Stimulated activated CD4-positive, alpha-beta T cell treated with anti-CD3 and anti-CD28 coated beads, Interleukin-4, amount 100 ng/mL, for 4 hours (primary cell): Measurements from ENCODE around the gene HBD.
"Not testable (repeated sequence)": the region's sequence is repeated elsewhere in the genome, so short reads cannot be mapped to it uniquely, and the experiment has no call there.

Experiments used
- DNase-seq, 2 experiments: peaks; one replicate each; pipeline ENCODE4 v3.0.0-alpha.2; 2020

The HBD gene

DNA sequence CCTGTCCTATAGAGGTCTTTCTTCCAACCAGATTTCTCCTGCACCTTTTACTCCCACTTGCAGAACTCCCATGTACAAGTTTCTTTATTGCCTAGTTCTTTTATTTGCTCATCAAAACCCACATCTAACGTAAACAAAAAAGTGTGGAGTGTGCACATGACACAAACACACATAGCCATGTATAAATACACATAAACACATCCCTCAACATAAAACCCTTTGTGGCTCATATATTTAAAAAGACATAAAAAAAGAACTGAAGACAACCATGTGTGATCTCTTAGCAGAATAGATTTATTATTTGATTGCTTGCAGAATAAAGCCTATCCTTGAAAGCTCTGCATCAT, 18.6 kb upstream of the HBD start:
- no peak for DNase-seq

DNA sequence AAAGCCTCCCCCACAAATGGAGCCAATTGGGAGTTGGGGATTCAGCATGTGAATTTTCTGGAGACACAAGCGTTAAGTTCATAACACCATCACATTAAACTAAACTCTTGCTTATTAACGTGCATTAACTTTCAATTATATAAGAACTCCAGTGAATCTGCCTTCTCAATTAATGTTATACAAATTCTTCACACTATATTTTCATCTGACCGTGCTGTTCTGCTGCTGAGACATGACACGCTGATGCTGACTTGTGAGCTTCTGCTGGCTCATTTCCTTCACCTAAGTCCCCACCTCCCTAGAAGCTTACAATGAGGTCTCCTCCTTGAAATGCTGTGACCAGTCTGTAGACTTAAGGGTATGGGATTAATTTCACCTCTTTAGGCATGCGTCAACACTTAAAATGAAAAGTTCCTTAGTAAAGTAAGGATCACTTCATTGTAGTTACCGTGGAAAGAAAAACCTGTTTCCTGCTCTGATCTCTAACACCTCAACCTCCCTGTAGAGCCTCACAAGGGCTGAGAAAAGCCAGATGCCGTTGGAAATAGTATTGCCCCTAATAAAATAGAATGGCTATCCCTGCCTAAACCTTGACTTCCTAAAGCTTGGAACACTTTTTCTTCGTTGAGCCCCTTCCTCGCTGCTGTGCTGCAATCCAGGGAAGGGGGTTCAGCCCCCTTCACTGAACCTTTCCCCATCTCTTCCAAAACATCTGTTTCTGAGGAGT, 18.1 kb upstream of the HBD start:
- no peak for DNase-seq

DNA sequence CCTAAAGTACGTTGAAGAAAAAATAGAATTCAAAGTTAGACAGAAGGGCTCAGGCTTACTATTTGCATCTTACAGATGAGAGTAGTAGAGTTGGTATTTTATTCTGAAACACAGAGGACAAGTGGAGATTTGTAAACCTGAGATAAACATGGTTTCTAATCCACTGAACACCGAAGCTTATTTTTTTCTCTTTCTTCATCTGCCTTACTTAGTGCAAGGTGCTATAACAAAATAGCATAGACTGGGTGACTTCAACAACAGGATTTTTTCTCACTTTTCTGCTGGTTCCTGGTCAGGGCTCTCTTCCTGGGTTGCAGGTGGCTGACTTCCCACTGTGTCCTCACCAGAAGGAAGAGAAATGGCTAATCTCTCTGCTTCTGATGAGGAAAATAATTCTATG, 17.5 kb upstream of the HBD start:
- no peak for DNase-seq

DNA sequence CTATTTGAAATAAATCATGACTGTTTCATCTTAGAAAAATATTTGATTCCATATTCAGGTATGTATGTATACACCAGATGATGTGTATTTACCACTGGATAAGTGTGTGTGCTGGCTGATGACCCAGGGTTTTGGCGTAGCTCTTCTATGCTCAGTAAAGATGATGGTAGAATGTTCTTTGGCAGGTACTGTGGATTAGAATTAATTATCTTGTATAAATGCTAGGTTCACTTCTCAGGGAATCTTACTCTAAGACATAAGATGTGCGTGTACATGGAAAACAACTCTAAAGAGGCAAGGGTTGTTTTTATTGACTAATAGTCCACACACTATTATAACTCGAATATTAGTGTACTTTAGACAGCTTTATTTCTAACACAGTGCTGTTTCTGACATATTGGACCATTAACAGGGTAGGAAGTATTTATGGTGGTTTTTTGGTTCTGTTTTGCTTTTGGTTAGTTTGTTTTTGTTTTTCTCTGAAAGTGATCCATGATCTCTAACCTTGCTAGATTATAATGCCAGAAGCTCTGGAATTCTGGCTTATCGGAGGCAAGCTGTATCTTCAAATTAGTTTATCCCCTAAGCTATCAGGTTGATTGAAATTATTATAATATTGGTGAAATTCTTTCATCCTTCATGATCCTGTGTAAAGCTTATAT, 16.4 kb upstream of the HBD start:
- DNase-seq = no peak

DNA sequence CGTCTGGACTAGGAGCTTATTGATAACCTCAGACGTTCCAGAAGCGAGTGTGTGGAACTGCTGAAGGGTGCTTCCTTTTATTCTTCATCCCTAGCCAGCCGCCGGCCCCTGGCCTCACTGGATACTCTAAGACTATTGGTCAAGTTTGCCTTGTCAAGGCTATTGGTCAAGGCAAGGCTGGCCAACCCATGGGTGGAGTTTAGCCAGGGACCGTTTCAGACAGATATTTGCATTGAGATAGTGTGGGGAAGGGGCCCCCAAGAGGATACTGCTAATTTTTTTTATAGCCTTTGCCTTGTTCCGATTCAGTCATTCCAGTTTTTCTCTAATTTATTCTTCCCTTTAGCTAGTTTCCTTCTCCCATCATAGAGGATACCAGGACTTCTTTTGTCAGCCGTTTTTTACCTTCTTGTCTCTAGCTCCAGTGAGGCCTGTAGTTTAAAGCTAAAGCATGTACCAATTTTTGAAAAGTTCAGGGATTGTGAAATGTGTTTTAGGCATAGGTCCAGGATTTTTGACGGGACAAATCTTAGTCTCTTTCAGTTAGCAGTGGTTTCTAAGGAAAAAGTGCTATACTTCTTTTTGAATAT, 15.6 kb upstream of the HBD start, which contains the start of gene HBG1:
TSS of gene HBG1 (minus strand) at position 51 of the 590 bp plus-strand sequence. CDS start 53 bp downstream, outside the sequence.
- DNase-seq = not testable (repeated sequence)

DNA sequence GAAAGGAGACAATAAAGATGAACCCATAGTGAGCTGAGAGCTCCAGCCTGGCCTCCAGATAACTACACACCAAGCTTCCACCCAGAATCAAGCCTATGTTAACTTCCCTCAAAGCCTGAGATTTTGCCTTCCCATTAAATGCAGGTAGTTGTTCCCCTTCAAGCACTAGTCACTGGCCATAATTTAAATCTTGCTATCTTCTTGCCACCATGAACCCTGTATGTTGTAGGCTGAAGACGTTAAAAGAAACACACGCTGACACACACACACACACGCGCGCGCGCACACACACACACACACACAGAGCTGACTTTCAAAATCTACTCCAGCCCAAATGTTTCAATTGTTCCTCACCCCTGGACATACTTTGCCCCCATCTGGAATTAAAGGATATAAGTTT, 14.2 kb upstream of the HBD start:
- not testable (repeated sequence) for DNase-seq

DNA sequence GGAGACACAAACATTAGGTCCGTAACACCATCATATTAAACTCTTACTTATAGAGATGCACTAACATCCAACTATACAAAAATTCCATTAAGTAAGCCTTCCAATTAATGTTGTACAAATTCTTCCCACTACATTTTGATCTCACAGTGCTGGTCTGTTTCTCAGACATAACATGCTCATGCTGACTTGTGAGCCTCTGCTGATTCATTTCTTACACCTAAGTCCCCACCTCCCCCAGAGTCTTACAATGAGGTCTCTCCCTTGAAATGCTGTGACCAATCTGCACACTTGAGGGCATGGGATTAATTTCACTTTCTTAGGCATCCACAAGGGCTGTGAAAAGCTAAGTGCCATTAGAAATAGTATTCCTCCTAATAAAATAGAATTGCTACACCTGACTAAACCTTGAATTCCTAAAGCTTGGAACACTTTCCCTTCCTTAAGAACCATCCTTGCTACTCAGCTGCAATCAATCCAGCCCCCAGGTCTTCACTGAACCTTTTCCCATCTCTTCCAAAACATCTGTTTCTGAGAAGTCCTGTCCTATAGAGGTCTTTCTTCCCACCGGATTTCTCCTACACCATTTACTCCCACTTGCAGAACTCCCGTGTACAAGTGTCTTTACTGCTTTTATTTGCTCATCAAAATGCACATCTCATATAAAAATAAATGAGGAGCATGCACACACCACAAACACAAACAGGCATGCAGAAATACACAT, 13.3 kb upstream of the HBD start:
- no peak for DNase-seq

DNA sequence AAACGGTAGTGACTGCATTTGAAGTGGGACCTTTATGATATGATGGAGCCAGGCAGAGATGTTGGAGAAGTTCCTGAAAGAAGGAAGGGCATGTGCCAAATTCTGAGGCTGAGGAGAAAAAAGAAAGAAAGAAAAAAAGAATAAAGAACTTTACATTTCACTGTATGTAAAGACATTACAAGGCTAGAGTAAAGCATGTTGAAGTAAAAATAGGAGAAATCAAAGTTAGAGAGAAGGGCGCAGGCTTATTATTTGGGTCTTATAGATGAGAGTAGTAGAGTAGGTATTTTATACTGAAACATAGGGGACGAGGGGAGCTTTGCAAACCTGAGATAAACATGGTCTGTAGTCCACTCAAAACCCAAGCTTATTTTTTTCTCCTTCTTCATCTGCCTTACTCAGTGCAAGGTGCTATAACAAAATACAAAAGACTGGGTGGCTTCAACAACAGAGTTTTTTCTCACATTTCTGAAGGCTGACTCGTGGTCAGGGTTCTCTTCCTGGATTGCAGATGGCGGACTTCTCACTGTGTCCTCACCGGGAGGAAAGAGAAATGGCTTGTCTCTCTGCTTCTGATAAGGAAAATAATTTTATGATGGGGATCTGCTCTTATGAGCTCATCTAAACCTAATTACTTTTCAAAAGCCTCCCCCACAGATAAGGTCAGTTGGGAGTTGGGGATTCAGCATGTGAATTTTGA, 12.6 kb upstream of the HBD start:
- no peak for DNase-seq

DNA sequence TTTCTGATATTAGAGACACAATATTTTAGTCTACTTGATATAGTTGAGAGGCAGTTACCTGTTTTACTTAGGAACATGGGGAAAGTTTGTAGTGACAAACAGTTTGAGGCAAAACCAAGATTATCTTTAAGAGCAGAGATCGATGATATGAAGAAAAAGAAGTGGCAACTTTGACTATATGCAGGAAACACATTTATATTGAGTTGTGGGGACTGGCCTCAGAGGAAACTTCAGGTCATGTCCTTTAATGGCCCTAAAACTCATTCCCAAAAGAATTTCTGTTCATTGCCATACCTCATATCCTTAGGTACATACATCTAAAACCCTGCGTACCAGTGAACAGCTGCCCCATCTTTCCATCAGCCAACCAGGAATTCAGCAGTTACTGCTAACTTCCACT, 10.9 kb upstream of the HBD start:
- no peak for DNase-seq

DNA sequence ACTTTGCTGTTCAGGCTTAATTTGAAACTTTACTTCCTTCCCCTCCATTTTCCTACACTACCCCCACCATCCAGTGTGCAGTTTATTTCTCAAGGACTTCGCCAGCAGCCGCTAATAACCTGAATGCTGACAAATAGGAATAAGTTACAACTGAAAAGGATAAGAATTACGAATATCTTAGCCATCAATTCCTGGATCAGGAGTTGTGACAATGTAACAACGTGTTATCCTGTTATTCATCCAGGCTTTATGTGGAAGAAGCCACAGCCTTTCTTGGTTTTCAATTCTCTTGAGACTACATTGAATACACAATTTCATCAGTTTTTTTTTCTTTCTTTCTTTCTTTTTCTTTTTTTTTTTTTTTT, 9.5 kb upstream of the HBD start:
- no peak for DNase-seq

DNA sequence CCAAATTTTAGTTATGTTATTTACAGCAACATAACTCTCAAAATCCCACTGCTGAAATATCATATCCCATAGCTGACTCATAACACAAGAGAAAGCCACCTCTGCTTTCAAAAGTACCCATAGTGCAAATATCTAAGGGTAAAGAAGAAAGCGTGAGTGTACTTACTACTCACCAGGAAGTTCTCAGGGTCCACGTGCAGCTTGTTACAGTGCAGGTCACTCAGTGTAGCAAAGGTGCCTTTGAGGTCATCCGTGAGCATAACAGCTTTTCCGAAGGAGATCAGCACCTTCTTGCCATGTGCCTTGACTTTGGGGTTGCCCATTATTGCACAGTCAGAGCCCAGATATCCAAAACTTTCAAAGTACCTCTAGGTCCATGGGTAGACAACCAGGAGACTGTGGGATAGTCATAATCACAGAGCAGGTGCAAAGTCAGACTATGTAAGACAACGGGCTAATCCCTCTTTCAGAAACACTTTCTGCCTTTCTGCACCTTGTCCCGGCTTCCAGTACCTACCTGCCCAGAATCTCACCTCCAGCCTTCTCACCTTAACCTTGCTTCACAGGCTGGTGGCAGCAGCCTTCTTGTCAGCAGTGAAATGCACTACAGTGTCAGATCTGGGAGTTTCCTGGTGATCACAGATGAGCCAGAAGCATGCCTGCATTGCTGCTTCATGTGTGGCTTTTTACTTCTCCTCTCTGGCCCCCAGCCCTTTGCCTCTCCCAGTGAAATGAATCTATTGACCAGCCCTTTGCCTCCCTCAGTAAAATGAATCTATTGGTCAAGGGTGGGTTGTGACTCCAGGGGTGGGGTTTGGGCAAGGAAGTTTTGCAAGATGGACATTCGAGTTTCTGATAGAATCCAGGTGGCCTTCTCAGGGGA, 8.9 kb upstream of the HBD start:
- DNase-seq = no peak

DNA sequence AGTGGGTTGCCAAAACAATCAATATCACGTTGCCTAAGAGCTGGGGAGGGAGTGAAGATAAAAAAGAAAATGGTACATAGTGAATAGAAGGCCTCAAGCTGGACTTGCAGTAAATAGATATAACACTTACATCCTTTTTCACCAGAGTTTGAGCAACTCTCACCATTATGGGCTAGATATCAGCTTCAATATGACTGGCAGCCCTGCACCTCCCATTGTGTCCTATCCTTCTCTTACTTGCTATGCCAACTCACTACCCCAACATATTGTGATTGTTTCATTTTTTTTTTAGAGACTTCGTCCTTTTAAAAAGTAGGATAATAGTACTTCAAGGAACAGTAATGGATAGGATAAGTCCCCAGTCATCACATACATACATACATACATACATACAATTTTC, 7.9 kb upstream of the HBD start:
- no peak for DNase-seq

DNA sequence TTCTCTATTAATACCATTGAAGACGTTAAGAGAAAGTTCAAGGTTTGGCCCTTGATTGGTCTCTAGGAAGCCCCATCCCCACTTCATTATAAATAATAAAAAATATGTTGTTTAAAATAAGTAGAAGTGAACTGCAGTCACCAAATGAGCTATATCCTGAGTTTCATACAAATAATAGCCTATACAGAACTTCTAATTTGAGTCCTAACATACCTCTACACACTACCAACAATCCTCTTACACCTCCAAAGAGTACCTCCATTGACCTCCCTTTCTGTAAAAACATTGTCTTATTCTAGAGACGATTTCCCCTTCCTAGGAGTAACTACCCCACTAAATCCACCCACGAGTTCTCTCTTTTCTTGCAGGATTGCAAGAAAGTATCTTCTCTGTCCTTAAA, 7.2 kb upstream of the HBD start:
- DNase-seq = no peak

DNA sequence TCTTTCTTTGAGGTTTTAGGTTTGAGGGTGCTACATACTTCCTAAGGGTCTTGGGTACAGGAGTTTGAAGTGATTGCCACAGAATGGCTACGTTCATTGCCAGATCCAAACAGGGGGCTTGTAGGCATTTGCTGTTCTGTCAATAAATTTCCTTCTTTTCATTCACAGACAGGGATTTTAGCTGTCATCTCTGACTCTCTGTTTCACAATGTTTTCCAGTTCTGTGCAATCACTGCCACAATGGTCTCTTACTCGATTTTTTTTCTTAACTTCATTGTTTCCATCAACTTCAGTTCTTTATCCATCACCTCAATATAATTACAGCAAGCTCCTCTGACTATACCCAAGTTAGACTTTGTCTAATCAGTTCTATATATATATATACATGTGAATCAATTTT, 6.2 kb upstream of the HBD start:
- no peak for DNase-seq

DNA sequence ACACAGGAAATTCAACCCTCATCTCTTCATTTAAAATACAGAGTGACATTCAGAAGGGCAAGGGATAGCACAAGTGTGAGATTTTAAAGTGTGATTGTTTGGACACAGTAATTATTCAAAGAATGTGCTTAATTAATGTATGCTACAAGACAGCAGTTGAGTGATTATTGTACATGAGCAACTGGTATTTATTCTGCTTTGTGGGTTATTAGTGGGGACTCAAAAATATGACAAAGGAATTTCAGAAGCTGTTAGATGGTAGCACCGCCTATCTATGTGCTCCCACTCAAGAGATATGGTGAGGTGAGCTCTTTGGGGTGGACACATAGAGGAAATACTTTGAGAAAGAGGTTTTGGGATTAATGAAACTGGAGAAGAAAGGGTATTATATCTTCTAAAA, 5.8 kb upstream of the HBD start:
- no peak for DNase-seq

DNA sequence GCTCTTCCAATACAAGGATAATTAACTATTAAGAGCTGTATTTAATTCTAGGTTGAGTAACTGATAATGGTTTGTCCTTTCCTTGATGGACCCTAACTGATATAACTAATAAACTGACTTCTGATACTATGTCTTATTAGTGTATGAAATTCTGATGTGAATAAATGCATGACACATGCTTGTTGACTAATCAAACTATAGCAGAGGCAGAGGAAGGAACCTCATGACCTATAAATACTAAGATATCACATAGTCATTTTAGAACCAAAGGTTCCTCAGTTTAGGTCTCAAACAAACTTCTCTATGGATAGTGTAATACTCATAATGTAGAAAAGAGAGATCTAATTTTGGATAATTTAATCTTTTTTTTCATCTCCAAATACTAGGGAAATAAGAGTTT, 4.8 kb upstream of the HBD start:
- no peak for DNase-seq

DNA sequence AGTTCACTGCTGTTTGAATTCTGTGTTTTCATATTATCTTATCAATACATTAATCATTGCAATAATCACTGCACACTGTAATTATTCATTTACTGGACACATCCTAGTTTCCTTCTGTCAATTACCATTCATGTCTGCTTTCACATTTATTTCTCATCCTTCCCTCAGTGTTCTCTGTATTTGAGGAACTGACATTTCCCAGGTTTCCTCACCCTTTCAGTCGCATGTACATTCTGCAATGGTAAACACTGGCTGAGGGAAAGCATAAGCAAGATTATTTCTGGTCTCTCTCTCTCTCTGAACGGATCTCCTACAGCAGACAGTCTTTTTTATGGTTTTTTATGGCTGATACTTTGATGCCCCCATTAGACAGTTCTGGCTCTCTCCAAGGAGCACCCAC, 4.2 kb upstream of the HBD start:
- no peak for DNase-seq

DNA sequence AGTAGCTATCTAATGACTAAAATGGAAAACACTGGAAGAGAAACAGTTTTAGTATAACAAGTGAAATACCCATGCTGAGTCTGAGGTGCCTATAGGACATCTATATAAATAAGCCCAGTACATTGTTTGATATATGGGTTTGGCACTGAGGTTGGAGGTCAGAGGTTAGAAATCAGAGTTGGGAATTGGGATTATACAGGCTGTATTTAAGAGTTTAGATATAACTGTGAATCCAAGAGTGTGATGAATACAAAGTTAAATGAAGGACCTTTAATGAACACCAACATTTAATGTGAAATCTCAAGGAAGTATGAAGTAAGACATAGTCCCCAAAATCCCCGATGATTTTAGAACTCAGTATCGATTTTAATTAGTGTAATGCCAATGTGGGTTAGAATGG, 3.1 kb upstream of the HBD start:
- DNase-seq = no peak

DNA sequence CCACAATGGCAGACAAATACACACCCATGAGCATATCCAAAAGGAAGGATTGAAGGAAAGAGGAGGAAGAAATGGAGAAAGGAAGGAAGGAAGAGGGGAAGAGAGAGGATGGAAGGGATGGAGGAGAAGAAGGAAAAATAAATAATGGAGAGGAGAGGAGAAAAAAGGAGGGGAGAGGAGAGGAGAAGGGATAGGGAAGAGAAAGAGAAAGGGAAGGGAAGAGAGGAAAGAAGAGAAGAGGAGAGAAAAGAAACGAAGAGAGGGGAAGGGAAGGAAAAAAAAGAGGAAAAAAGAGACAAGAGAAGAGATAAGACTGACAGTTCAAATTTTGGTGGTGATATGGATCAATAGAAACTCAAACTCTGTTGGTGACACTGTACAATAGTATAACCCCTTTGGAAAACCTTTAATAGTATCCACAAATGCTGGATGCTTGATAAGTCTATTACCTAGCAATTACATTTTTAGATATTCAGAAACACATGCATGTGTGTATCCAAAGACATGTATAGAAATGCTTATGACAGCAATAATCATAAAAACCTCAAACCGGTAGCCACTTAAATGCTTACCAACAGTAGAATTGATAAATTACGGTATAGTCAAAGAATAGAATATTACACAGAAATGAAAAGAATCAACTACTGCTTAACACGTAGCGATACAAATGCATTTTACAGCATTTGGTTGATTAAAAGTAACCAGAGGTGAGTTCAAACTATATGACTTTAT, 1.2 kb upstream of the HBD start:
- no peak for DNase-seq

DNA sequence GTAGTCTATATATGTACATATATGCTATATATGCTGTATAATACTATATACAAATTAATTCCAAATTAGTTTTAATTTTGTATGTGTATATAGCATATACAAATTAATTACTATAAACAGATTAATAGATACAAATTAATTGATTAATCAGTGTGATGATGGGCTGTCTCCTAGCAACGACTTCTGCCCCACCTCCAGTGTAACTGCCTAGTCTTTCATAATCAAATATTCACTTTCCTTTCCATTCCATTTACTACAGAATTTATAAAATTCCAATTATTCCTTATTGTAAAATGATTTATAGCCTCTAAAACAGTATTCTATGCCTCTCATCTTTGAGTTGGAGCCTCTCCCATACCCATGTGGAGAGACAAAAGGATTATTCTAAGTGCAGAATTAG, 976 bp downstream of the HBD start:
- DNase-seq = no peak

DNA sequence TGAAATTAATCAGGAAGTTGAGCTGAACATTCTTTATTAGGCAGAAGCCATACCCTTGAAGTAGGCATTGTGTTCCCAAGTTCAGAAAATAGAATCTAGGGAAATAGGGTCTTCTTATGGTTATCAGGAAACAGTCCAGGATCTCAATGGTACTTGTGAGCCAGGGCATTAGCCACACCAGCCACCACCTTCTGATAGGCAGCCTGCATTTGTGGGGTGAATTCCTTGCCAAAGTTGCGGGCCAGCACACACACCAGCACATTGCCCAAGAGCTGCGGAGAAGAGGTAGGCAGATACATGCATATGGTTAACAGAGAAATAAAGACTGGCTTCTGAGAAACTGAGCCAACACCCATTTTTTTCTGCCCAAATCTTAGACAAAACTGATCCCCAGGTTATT, 1.5 kb downstream of the HBD start:
- DNase-seq = no peak

DNA sequence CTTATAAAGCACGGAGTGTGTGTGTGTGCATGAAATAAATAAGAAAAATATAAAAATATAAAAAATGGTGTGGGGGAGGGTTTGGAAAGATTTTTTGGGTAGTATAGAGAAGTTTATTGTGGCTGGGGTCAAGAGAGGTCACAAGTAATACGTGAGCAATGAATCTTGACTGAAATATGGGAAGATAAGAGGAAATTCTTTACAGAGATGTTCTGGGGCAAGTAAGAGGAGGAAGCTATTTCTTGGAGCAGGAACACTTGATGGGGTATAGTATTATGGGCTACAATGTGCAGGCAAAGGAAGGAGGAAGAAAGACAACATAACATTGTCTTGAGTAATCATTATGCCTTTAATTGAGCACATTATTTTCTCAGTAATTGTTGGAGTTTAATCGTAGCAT, 2.1 kb downstream of the HBD start:
- no peak for DNase-seq
